ENCODE results near the gene CDH2.

The CDH2 gene

DNA sequence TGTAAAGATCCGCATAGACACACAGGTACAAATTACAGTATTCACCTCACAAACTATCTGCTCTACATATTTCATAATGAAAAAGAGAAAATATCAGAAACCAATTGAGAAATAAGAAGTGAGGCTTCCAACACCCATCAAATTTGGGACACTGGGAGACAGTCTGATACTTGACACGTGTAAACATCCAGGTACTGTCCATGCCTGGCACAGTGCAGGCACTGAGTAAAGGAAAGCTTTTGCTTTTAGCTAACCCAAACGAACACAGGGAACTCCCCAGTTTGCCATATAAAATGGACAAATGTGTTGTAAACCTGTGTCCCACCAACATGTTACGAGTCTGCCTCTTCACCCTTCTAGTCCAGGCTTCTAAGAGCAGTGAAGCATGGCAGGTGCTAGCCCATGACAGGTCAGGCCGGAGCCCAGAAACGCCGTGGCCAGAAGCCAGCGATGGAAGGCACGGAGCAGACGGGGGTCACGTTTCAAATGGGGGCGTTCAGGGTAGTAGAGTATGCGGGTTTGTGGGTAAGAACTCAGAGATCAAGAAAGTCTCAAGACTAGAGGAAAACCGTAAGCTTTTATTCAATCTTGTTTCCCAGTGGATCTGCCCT is 27.0 kb downstream of the CDH2 start:
- TF ChIP-seq POLR2AphosphoS5 (IDR thresholded peaks at IDR 0.05; ENCODE audit: borderline replicate concordance, low read depth, low read length) = no peak
- no peak for TF ChIP-seq EZH2 (IDR thresholded peaks at IDR 0.05)
- no peak for TF ChIP-seq FOXP2 (optimal IDR thresholded peaks at IDR 0.05; ENCODE audit: control extremely low read depth, extremely low read length, insufficient read depth)
- no peak overlapping the region for H3K4me3 ChIP-seq
- H3K36me3 ChIP-seq (ENCODE audit: insufficient read depth, low read length) = no peaks in the 10 kb centered on the region
- H3K27ac ChIP-seq = no peak overlapping the region
- no peaks in the 10 kb centered on the region for H3K9me3 ChIP-seq (ENCODE audit: low read depth, low read length)
- no peak overlapping the region for H3K9ac ChIP-seq (ENCODE audit: insufficient read length)
- DNase-seq (ENCODE audit: low read depth, low spot score) = no peak

DNA sequence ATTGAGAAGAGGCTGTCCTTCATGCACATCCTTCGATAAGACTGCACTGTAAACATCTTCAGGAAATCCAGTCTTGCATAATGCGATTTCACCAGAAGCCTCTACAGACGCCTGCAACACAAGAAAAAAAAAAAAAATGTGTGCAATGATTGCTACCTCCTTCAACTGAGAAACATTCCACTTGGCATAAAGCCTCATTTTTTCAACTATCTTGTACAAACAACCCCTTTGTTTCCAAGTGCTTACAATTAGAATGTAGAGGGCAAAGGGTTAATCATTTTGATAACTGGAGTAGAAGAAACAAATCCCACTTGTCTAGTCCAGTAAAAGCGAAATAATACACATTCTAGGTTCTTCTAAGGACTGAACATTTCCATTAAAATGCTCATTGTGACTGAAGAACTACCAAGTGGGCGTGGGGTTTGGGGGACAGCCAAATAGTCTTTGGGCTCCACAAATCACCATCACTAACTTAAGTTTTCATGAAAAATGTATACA is 29.2 kb downstream of the CDH2 start:
- no peaks in the 10 kb centered on the region for H3K36me3 ChIP-seq (ENCODE audit: insufficient read depth, low read length)
- H3K4me3 ChIP-seq = no peak overlapping the region
- no peak for DNase-seq (ENCODE audit: low read depth, low spot score)
- H3K9ac ChIP-seq (ENCODE audit: insufficient read length) = no peak overlapping the region
- H3K9me3 ChIP-seq (ENCODE audit: low read depth, low read length) = no peaks in the 10 kb centered on the region
- TF ChIP-seq FOXP2 (optimal IDR thresholded peaks at IDR 0.05; ENCODE audit: control extremely low read depth, extremely low read length, insufficient read depth) = no peak
- no peak for TF ChIP-seq POLR2AphosphoS5 (IDR thresholded peaks at IDR 0.05; ENCODE audit: borderline replicate concordance, low read depth, low read length)
- TF ChIP-seq EZH2 (IDR thresholded peaks at IDR 0.05) = no peak
- no peak overlapping the region for H3K27ac ChIP-seq

DNA sequence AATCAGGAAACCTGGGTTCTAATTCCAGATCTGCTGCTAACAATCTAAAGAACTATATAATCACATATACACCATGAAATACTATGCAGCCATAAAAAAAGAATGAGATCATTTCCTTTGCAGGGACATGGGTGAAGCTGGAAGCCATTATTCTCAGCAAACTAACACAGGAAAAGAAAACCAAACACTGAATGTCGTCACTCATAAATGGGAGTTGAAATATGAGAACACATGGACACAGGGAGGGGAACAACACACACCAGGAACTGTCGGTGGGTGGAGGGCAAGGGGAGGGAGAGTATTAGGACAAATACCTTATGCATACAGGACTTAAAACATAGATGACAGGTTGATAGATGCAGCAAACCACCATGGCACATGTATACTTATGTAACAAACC is 33.2 kb downstream of the CDH2 start:
- no peaks in the 10 kb centered on the region for H3K36me3 ChIP-seq (ENCODE audit: insufficient read depth, low read length)
- H3K9me3 ChIP-seq (ENCODE audit: low read depth, low read length) = no peaks in the 10 kb centered on the region
- H3K27ac ChIP-seq = no peak overlapping the region
- DNase-seq (ENCODE audit: low read depth, low spot score) = no peak
- H3K4me3 ChIP-seq = no peak overlapping the region
- no peak overlapping the region for H3K9ac ChIP-seq (ENCODE audit: insufficient read length)
- no peak for TF ChIP-seq FOXP2 (optimal IDR thresholded peaks at IDR 0.05; ENCODE audit: control extremely low read depth, extremely low read length, insufficient read depth)
- no peak for TF ChIP-seq POLR2AphosphoS5 (IDR thresholded peaks at IDR 0.05; ENCODE audit: borderline replicate concordance, low read depth, low read length)
- no peak for TF ChIP-seq EZH2 (IDR thresholded peaks at IDR 0.05)

DNA sequence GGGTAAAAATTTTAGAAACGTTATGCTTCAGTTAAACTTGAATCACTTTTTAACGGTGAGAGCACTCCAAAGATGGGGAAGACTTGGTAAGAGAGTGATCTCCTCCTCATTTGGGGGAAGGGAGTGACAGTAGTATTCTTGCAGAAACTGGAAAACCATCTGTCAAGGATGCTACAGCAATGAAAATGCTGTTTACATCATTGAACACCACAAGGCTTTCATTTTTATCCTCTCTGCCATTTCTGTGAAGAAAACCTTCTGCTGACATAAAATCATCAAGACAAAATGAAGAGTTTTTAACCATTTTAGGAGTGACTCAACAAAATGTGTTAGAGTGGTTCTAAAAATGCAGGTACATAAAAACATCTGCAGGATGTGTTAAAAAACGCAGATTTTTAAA is 38.1 kb downstream of the CDH2 start:
- no peaks in the 10 kb centered on the region for H3K9me3 ChIP-seq (ENCODE audit: low read depth, low read length)
- H3K4me3 ChIP-seq = no peak overlapping the region
- no peak for TF ChIP-seq FOXP2 (optimal IDR thresholded peaks at IDR 0.05; ENCODE audit: control extremely low read depth, extremely low read length, insufficient read depth)
- TF ChIP-seq EZH2 (IDR thresholded peaks at IDR 0.05) = no peak
- no peak for TF ChIP-seq POLR2AphosphoS5 (IDR thresholded peaks at IDR 0.05; ENCODE audit: borderline replicate concordance, low read depth, low read length)
- no peaks in the 10 kb centered on the region for H3K36me3 ChIP-seq (ENCODE audit: insufficient read depth, low read length)
- no peak overlapping the region for H3K9ac ChIP-seq (ENCODE audit: insufficient read length)
- H3K27ac ChIP-seq = no peak overlapping the region
- DNase-seq (ENCODE audit: low read depth, low spot score) = no peak

DNA sequence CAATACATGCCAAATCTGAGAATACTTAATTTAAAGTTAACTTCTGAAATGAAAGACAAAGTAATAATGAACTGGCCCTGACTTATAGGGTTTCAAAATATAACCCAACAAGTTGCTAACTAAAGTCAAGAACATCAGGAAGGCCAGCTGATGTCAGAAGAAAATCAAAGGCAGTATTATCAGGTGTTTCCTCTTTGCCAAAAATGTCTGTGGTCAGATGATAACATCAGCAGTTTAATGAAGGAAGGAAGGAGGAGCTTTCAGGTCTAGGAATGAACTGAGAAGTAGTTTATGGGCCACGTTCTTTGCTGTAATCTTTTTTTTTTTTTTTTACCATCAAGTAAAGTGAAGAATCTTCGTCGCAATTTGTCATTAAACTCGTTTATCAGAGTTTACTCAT is 40.9 kb downstream of the CDH2 start:
- Histone ChIP-seq H3K9ac (ENCODE audit: insufficient read length) (no peak overlapping the region), H3K36me3 (ENCODE audit: insufficient read depth, low read length) (no peaks in the 10 kb centered on the region), H3K9me3 (ENCODE audit: low read depth, low read length) (no peaks in the 10 kb centered on the region), H3K4me3 (no peak overlapping the region), H3K27ac (no peak overlapping the region)
- DNase-seq (ENCODE audit: low read depth, low spot score) = no peak
- TF ChIP-seq FOXP2 (optimal IDR thresholded peaks at IDR 0.05; ENCODE audit: control extremely low read depth, extremely low read length, insufficient read depth) = no peak
- TF ChIP-seq EZH2 (IDR thresholded peaks at IDR 0.05) = no peak
- no peak for TF ChIP-seq POLR2AphosphoS5 (IDR thresholded peaks at IDR 0.05; ENCODE audit: borderline replicate concordance, low read depth, low read length)

DNA sequence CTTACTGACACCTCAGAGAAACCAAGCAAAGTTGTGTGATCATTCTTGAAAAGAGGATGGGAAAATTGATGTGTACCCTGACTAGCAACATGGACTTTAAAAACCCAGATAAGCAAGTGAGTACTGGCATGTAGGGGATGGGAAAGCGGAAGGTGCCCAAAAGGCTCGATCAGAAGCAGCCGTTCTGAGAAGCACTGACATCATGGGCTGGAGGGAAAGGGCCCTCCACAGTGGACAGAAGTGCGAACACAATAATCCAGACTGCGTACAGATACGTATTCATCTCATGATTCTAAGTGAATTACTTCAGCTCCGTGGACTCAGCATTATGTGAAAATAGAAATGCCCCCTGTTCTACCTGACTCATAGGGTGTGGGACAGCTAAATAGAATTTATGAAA is 42.2 kb downstream of the CDH2 start:
- Histone ChIP-seq H3K9ac (ENCODE audit: insufficient read length) (no peak overlapping the region), H3K4me3 (no peak overlapping the region), H3K36me3 (ENCODE audit: insufficient read depth, low read length) (no peaks in the 10 kb centered on the region), H3K27ac (no peak overlapping the region), H3K9me3 (ENCODE audit: low read depth, low read length) (no peaks in the 10 kb centered on the region)
- no peak for DNase-seq (ENCODE audit: low read depth, low spot score)
- TF ChIP-seq POLR2AphosphoS5 (IDR thresholded peaks at IDR 0.05; ENCODE audit: borderline replicate concordance, low read depth, low read length) (no peak), EZH2 (IDR thresholded peaks at IDR 0.05) (no peak), FOXP2 (optimal IDR thresholded peaks at IDR 0.05; ENCODE audit: control extremely low read depth, extremely low read length, insufficient read depth) (no peak)

DNA sequence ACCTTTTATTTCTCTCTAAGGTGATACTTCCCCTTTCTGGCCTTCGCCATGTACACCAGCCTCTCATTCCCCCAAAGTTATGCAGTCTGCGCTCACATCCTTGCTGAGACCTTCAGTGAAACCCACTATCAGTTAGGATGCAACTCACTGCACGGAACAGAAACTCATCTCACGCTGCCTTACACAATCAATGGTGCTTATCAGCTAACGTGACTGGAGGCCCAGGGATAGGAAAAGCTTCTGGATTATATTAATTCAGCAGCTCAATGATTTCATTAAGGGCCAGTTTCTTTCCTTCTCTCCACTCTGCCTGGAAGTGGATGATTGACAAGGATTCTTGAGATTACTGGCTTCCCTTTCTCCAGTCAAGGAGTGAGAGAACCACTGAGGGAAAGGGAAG is 44.8 kb downstream of the CDH2 start:
- Histone ChIP-seq H3K9ac (ENCODE audit: insufficient read length) (no peak overlapping the region), H3K27ac (no peak overlapping the region), H3K36me3 (ENCODE audit: insufficient read depth, low read length) (no peaks in the 10 kb centered on the region), H3K4me3 (no peak overlapping the region), H3K9me3 (ENCODE audit: low read depth, low read length) (no peaks in the 10 kb centered on the region)
- TF ChIP-seq POLR2AphosphoS5 (IDR thresholded peaks at IDR 0.05; ENCODE audit: borderline replicate concordance, low read depth, low read length) = no peak
- no peak for DNase-seq (ENCODE audit: low read depth, low spot score)

DNA sequence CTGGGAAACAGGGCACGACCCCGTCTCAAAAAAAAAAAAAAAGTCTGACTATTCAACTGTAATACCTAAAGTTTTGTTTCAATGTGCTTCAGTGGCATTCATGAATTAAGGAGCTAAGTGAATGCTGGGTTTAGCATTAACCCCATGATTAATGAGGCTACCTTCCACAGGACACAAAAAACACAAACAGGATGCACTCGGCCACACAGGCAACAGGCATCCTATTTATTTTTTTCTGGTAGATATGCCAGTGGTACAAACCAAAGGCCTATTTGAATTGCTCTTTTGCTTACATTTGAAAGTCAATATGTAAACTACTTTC is 48.3 kb downstream of the CDH2 start:
- no peak for DNase-seq (ENCODE audit: low read depth, low spot score)
- TF ChIP-seq FOXP2 (optimal IDR thresholded peaks at IDR 0.05; ENCODE audit: control extremely low read depth, extremely low read length, insufficient read depth) = no peak
- TF ChIP-seq EZH2 (IDR thresholded peaks at IDR 0.05) = no peak
- TF ChIP-seq POLR2AphosphoS5 (IDR thresholded peaks at IDR 0.05; ENCODE audit: borderline replicate concordance, low read depth, low read length) = no peak
- Histone ChIP-seq H3K27ac (no peak overlapping the region), H3K9me3 (ENCODE audit: low read depth, low read length) (no peaks in the 10 kb centered on the region), H3K36me3 (ENCODE audit: insufficient read depth, low read length) (no peaks in the 10 kb centered on the region), H3K9ac (ENCODE audit: insufficient read length) (no peak overlapping the region), H3K4me3 (no peak overlapping the region)

Measured in SK-N-MC (cell line).